Spleen (tissue), 11 donors: Measurements from ENCODE around the gene MRPL45. TPM values are rescaled to one million over a fixed set of nuclear protein-coding genes. Genes with fewer than 3 reads are reported as not detected.

Experiments
- DNase-seq: peaks from one replicate; pipeline ENCODE4 v3.0.0-alpha.2; 2020
- H3K27ac ChIP-seq, 8 donors: fragments of 200-600 bp; sonication (generic) in 7 of 8; 1 replicate in 4 of 8; 2 replicates in 4 of 8; pipeline versions ENCODE4 v1.5.0 to v1.8.0; 2016 to 2021; ENCODE audit warnings: inconsistent platforms in 4 of 8, mild to moderate bottlenecking in 4 of 8, moderate library complexity in 1 of 8
- H3K27me3 ChIP-seq, 7 donors: fragments of 200-600 bp; sonication (generic) in 6 of 7; replicated peaks in 1 of 7; 1 replicate in 4 of 7; 2 replicates in 3 of 7; pipeline versions ENCODE4 v1.5.0 to v1.8.0; 2016 to 2021; ENCODE audit warnings: inconsistent platforms in 3 of 7, mild to moderate bottlenecking in 1 of 7
- H3K36me3 ChIP-seq, 6 donors: fragments of 200-600 bp; sonication (generic) in 5 of 6; 1 replicate in 4 of 6; 2 replicates in 2 of 6; pipeline versions ENCODE4 v1.5.0 to v1.8.0; 2016 to 2021; ENCODE audit warnings: inconsistent platforms in 2 of 6
- H3K4me1 ChIP-seq, 6 donors: fragments of 200-600 bp; sonication (generic) in 5 of 6; 1 replicate in 3 of 6; 2 replicates in 3 of 6; pipeline versions ENCODE4 v1.5.0 to v1.8.0; 2016 to 2021; ENCODE audit warnings: inconsistent platforms in 3 of 6
- H3K4me3 ChIP-seq, 8 donors: fragments of 200-600 bp; sonication (generic) in 7 of 8; 1 replicate in 4 of 8; 2 replicates in 4 of 8; pipeline versions ENCODE4 v1.5.0 to v1.8.0; 2016 to 2021; ENCODE audit warnings: inconsistent platforms in 4 of 8, mild to moderate bottlenecking in 4 of 8, moderate library complexity in 2 of 8
- H3K9me3 ChIP-seq, 8 donors: fragments of 200-600 bp; sonication (generic) in 7 of 8; 1 replicate in 4 of 8; 2 replicates in 4 of 8; pipeline versions ENCODE4 v1.5.0 to v1.8.0; 2016 to 2021; ENCODE audit warnings: inconsistent platforms in 4 of 8
- POLR2A ChIP-seq, 3 donors: fragments of 450-650 bp; IDR thresholded peaks; one replicate each; pipeline ENCODE4 v1.5.1; 2017; ENCODE audit warnings: antibody characterized with exemption in 3 of 3, mild to moderate bottlenecking in 1 of 3
- POLR2AphosphoS5 ChIP-seq, 3 donors: sonication (generic); formaldehyde crosslinking; IDR thresholded peaks; one replicate each; pipeline ENCODE4 v1.5.1; 2017; ENCODE audit warnings: antibody characterized with exemption in 3 of 3
- WGBS, 5 donors: extraction: QIAGEN DNeasy Blood & Tissue Kit in 3 of 5; methylation state at CpG; one replicate each; pipeline versions ENCODE4 v1.1.5 to v1.1.7; 2013 to 2018; 5-methylcytosine and 5-hydroxymethylcytosine counted together
- intact Hi-C: fragments of 100-400 bp; cut with DNase I; formaldehyde crosslinking; loops from one replicate; pipeline ENCODE4 v1.15.0; 2023; ENCODE audit warnings: low total_unique reads
- polyA plus RNA-seq, 3 donors: library from polyadenylated mRNA; stranded (reverse); fragments of 200-250 nt; gene quantifications; one replicate each; pipeline ENCODE4 v1.2.1, GENCODE V29; 2013
- total RNA-seq, 7 donors: library from RNA; depleted of rRNA in 3 of 7; stranded (reverse); fragments of >200 nt in 3 of 7; fragmentation: NEBNext Ultra II Directional in 4 of 7; extraction: Animal tissue kit (Norgen Biotek cat#: 25700) in 4 of 7; gene quantifications; one replicate each; pipeline versions ENCODE4 v1.1.0 to v1.2.1, GENCODE V29; 2016 to 2021
- TF ChIP-seq, protein P1 (sequence below), 11 experiments: fragments of 200-600 bp in 7 of 11; fragments of 450-650 bp in 4 of 11; sonication (generic) in 4 of 11; IDR thresholded peaks in 8 of 11; conservative IDR thresholded peaks in 3 of 11; 1 replicate in 7 of 11; 2 replicates in 4 of 11; pipeline versions ENCODE4 v1.4.0 to v1.8.0; 2016 to 2021; ENCODE audit warnings: antibody characterized with exemption in 11 of 11, inconsistent platforms in 4 of 11, mild to moderate bottlenecking in 1 of 11
- donor health status: healthy with polysubstance abuse.
- donor health status: DM: no; HTN: no; CAD: no; lungs with moderate emphysema.
- donor health status: DM: no; HTN: no; CAD: no.
- donor health status: Bipolar disorder and iron deficiency.
- donor health status: healthy.
- donor health status: DM: no; HTN: no; CAD: no.
- donor health status: DM: yes; HTN: yes; CAD: no.

Gene MRPL45
- total and polyA plus RNA-seq, 10 donors, result 17.4 to 25.6 (median 20.7) TPM

DNA sequence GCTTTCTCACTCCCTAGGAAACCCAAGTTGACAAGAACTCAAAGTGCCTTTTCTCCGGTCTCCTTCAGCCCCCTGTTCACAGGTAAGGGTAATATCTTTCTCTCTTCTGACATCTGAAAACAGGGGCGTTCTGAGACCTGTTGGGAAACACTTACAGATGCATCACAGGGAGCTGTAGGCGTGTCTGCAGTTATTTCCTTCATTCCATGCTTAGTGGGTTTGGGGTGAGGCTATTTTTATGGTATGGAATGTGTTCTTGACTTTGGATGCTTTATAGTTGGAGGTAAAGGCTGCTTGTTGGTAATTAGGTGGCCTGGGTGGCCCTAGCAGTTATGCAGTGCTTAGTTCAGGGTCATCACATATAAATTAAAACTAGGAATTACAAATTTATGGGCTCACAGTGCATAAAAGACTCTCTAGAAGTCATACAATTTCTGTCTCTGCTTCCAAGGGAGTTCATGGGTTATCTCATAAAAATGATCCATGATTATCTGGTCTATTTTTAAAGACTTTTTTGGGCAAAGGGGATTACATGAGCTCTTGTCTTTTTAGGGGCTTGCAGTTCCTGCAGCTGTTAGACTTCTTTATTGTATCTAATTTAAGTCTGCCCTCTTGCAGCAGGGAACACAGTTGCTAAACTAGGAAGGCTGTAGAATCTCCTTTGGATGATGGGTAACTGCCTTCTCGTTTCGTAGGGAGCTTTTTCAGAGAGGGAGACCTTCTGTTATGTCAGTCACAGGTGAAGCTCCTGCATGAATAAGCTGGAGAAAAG is 64.9 kb downstream of the MRPL45 start:
- Histone ChIP-seq H3K27me3 (no peaks in the 10 kb centered on the region), H3K36me3 (peaks cover 0 to 57% (median 19%) of the 10 kb centered on the region in 6 donors), H3K9me3 (no peaks in the 10 kb centered on the region), H3K4me3 (no peak overlapping the region), H3K27ac (no peak overlapping the region), H3K4me1 (peaks cover 0 to 22% (median 0%) of the 10 kb centered on the region in 6 donors)
- 86 to 93% (median 90%) methylated on average over 5 of the region's 5 CpGs for WGBS, 5 donors
- no peak for DNase-seq
- TF ChIP-seq POLR2AphosphoS5 (IDR thresholded peaks at IDR 0.05) (no peak), POLR2A (IDR thresholded peaks at IDR 0.05) (no peak)
- TF ChIP-seq, protein P1, sequence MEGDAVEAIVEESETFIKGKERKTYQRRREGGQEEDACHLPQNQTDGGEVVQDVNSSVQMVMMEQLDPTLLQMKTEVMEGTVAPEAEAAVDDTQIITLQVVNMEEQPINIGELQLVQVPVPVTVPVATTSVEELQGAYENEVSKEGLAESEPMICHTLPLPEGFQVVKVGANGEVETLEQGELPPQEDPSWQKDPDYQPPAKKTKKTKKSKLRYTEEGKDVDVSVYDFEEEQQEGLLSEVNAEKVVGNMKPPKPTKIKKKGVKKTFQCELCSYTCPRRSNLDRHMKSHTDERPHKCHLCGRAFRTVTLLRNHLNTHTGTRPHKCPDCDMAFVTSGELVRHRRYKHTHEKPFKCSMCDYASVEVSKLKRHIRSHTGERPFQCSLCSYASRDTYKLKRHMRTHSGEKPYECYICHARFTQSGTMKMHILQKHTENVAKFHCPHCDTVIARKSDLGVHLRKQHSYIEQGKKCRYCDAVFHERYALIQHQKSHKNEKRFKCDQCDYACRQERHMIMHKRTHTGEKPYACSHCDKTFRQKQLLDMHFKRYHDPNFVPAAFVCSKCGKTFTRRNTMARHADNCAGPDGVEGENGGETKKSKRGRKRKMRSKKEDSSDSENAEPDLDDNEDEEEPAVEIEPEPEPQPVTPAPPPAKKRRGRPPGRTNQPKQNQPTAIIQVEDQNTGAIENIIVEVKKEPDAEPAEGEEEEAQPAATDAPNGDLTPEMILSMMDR (IDR thresholded peaks at IDR 0.05 in 8 of 11, conservative IDR thresholded peaks at IDR 0.05 in 3 of 11), result no peak
- intact Hi-C loops, result no loop called here

DNA sequence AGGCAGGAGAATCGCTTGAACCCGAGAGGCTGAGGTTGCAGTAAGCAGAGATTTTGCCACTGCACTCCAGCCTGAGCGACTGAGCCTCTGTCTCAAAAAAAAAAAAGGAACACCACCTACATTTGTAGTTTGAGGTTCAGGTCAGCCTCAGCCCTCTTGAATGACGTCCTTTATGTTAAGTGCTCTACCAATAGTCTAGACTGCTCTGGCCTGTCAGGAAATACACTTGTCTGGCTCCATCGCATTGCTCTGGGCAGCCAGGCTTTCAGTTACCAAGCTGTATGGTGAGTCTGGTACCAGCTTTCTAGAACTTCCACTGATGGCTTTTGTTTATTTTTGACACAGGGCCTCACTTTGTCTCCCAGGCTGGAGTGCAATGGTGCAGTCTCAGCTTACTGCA is 66.0 kb downstream of the MRPL45 start:
- TF ChIP-seq, protein P1 (IDR thresholded peaks at IDR 0.05 in 8 of 11, conservative IDR thresholded peaks at IDR 0.05 in 3 of 11), result no peak
- TF ChIP-seq POLR2A (IDR thresholded peaks at IDR 0.05) (no peak), POLR2AphosphoS5 (IDR thresholded peaks at IDR 0.05) (no peak)
- intact Hi-C loops, result no loop called here
- H3K4me3 ChIP-seq, result no peak overlapping the region
- 86 to 96% (median 95%) methylated on average over 5 of the region's 5 CpGs for WGBS, 5 donors
- DNase-seq, result no peak
- H3K27ac ChIP-seq, result no peak overlapping the region
- H3K9me3 ChIP-seq, result no peaks in the 10 kb centered on the region
- H3K4me1 ChIP-seq, result peaks cover 0 to 13% (median 0%) of the 10 kb centered on the region in 6 donors
- H3K27me3 ChIP-seq, result no peaks in the 10 kb centered on the region
- H3K36me3 ChIP-seq, result peaks cover 0 to 68% (median 29%) of the 10 kb centered on the region in 6 donors

DNA sequence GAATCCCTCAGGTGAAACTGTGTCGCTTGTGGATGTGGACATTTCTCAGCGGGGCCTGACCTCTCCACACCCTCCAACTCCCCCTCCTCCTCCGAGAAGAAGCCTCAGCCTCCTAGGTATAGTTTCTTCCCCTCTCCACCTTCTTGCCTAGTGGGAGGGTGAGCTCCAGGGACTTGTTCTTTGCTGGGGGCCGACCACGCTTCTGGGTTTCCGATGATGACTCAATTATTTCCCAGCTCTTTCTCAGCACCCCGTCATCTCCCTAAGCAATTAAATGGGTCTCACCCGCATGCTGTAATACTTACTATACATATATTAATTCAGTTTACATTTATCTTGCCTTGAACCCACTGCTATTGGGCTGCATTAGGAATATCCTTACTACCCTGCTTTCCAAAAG is 67.8 kb downstream of the MRPL45 start:
- H3K4me1 ChIP-seq, result no peaks in the 10 kb centered on the region
- WGBS, 5 donors, result 93 to 98% (median 94%) methylated on average over 8 of the region's 8 CpGs
- intact Hi-C loops, result no loop called here
- H3K36me3 ChIP-seq, result peaks cover 0 to 85% (median 43%) of the 10 kb centered on the region in 6 donors
- no peak overlapping the region for H3K27ac ChIP-seq
- TF ChIP-seq POLR2AphosphoS5 (IDR thresholded peaks at IDR 0.05) (no peak), POLR2A (IDR thresholded peaks at IDR 0.05) (no peak)
- TF ChIP-seq, protein P1 (IDR thresholded peaks at IDR 0.05 in 8 of 11, conservative IDR thresholded peaks at IDR 0.05 in 3 of 11), result no peak
- H3K27me3 ChIP-seq, result no peaks in the 10 kb centered on the region
- H3K9me3 ChIP-seq, result no peaks in the 10 kb centered on the region
- no peak overlapping the region for H3K4me3 ChIP-seq
- DNase-seq, result no peak

DNA sequence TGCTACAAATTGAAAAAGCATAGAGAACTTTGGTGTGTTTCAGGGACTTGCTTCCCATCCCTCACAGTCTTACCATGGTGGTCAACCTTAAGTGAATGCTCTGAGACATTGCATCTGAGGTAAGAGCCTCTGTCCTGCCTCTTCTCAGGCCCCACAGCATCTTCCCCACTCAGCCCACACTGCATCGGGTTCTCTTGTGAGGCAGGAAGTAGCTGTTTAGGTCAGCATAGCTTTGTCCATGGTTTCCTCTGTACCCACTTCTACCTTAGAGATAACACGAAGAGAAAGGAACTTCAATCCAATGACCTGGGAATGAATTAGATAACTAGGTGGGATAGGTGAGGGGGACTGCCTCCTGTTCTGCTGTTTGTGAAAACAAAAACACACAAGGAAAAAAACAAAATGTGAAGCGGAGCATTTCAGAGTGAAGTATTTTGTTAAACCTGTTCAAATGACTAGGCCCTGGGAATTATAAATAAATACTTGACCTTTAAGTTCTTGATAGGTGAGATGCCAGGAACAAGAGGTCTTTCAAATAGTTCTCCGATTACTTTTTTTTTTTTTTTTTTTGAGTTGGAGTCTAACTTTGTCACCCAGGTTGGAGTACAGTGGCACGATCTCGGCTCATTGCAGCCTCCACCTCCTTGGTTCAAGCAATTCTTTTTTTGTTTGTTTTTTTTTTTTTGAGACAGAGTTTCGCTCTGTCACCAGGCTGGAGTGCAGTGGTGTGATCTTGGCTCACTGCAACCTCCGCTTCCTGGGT is 72.3 kb downstream of the MRPL45 start:
- intact Hi-C loops, result no loop called here
- Histone ChIP-seq H3K9me3 (no peaks in the 10 kb centered on the region), H3K27ac (no peak overlapping the region), H3K36me3 (peaks cover 0 to 99% (median 63%) of the 10 kb centered on the region in 6 donors), H3K4me1 (no peaks in the 10 kb centered on the region), H3K4me3 (no peak overlapping the region), H3K27me3 (no peaks in the 10 kb centered on the region)
- WGBS, 5 donors, result 88 to 90% (median 89%) methylated on average over 8 of the region's 8 CpGs
- TF ChIP-seq, protein P1 (IDR thresholded peaks at IDR 0.05 in 8 of 11, conservative IDR thresholded peaks at IDR 0.05 in 3 of 11), result no peak
- no peak for TF ChIP-seq POLR2A (IDR thresholded peaks at IDR 0.05)
- no peak for TF ChIP-seq POLR2AphosphoS5 (IDR thresholded peaks at IDR 0.05)
- no peak for DNase-seq
